GM15510 (cell line): Measurements from ENCODE around the gene NFASC.

Source experiments
- POLR2A ChIP-seq: IDR thresholded peaks from 3 replicates; pipeline ENCODE4 v1.6.1; 2011; ENCODE audit warnings: borderline replicate concordance; ENCODE audit not compliant: insufficient read length; ENCODE audit errors: extremely low read depth

NFASC gene

GRCh38 chr1:205062895-205063294 is 192.2 kb downstream of the NFASC start:
- TF ChIP-seq POLR2A, result no peak

- no peak for TF ChIP-seq POLR2A
These were observed 193.6 kb downstream of the NFASC start for GRCh38 chr1:205064301-205064700.

GRCh38 chr1:205064741-205065316 is 194.2 kb downstream of the NFASC start:
- TF ChIP-seq POLR2A, result no peak

- no peak for TF ChIP-seq POLR2A
These were observed 195.0 kb downstream of the NFASC start for GRCh38 chr1:205065666-205066065.

GRCh38 chr1:205066141-205066818 is 195.6 kb downstream of the NFASC start:
- no peak for TF ChIP-seq POLR2A

GRCh38 chr1:205067031-205067430 is 196.4 kb downstream of the NFASC start:
- TF ChIP-seq POLR2A, result no peak

GRCh38 chr1:205068001-205068400 is 197.3 kb downstream of the NFASC start:
- no peak for TF ChIP-seq POLR2A

GRCh38 chr1:205068457-205069040 is 197.9 kb downstream of the NFASC start:
- TF ChIP-seq POLR2A, result no peak

GRCh38 chr1:205069371-205070125 is 198.9 kb downstream of the NFASC start:
- TF ChIP-seq POLR2A, result no peak

GRCh38 chr1:205071028-205071409 is 200.4 kb downstream of the NFASC start:
- no peak for TF ChIP-seq POLR2A

GRCh38 chr1:205071801-205072200 is 201.1 kb downstream of the NFASC start:
- TF ChIP-seq POLR2A, result no peak

- no peak for TF ChIP-seq POLR2A
These were observed 201.6 kb downstream of the NFASC start for GRCh38 chr1:205072286-205072685.
